ENCODE data around the gene EPHB1. TPM values are rescaled to one million over a fixed set of nuclear protein-coding genes. Genes with fewer than 3 reads are reported as not detected.

EPHB1 gene
- total RNA-seq, 1 donor from 2014 or later: 1.8 TPM

DNA sequence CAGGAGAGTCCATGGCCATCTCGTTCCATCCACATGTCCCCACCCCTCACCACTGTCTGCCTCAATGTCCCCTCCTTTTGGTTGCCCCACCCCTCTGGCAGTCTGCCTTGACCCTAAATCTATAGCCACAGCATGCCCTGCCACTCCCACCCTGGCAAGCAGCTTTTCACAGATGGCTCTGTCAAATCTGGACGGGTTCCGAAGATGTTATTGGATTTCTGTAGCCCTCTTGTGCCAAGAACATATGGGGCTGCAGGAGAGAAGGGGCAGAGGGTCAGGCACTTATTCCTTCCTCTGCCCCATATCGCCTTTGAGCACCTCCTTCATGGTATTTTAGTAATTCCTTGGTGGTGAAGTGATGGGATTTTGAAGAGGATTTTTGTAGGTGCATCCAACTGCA is 57.1 kb downstream of the EPHB1 start:
- H3K4me3 Mint-ChIP-seq (ENCODE audit: low read depth): no peak overlapping the region
- no peaks in the 10 kb centered on the region for H3K36me3 Mint-ChIP-seq (ENCODE audit: insufficient read depth)
- TF ChIP-seq, protein P1, sequence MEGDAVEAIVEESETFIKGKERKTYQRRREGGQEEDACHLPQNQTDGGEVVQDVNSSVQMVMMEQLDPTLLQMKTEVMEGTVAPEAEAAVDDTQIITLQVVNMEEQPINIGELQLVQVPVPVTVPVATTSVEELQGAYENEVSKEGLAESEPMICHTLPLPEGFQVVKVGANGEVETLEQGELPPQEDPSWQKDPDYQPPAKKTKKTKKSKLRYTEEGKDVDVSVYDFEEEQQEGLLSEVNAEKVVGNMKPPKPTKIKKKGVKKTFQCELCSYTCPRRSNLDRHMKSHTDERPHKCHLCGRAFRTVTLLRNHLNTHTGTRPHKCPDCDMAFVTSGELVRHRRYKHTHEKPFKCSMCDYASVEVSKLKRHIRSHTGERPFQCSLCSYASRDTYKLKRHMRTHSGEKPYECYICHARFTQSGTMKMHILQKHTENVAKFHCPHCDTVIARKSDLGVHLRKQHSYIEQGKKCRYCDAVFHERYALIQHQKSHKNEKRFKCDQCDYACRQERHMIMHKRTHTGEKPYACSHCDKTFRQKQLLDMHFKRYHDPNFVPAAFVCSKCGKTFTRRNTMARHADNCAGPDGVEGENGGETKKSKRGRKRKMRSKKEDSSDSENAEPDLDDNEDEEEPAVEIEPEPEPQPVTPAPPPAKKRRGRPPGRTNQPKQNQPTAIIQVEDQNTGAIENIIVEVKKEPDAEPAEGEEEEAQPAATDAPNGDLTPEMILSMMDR (IDR thresholded peaks at IDR 0.05; ENCODE audit: unreplicated experiment): no peak
- H3K27ac Mint-ChIP-seq: no peak overlapping the region
- no peaks in the 10 kb centered on the region for H3K9me3 Mint-ChIP-seq (ENCODE audit: low read depth)
- H3K4me1 Mint-ChIP-seq (ENCODE audit: low read depth): peaks cover 4% of the 10 kb centered on the region
- DNase-seq (ENCODE audit: low spot score, unreplicated experiment): no peak
- H3K27me3 Mint-ChIP-seq: peaks cover 22% of the 10 kb centered on the region

DNA sequence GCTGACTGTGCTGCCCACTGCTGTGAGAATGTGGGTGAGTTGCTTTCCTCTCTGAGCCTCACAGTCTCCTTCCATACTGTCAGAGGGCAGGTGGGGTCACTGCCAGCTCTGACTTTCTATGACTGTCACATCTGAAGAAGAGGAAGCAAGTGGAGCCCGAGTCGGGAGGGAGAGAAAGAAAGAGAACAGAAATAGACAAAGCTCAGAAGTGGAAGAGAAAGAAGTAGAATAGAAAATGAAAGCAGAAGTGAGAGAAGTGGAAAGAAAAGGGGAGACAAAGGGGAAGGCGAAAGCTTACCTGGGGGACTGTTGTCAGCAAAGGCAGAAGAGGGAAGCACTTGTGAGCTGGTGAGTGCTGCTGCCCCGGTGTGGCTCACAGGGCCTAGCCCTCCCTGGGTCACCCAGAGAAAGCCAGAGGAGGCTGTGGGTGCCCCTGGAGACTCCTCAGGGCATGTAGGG is 57.9 kb downstream of the EPHB1 start:
- Mint-ChIP-seq H3K36me3 (ENCODE audit: insufficient read depth) (no peaks in the 10 kb centered on the region), H3K4me1 (ENCODE audit: low read depth) (no peaks in the 10 kb centered on the region), H3K4me3 (ENCODE audit: low read depth) (no peak overlapping the region), H3K27me3 (peaks cover 24% of the 10 kb centered on the region), H3K9me3 (ENCODE audit: low read depth) (no peaks in the 10 kb centered on the region), H3K27ac (no peak overlapping the region)
- TF ChIP-seq, protein P1 (IDR thresholded peaks at IDR 0.05; ENCODE audit: unreplicated experiment): no peak
- no peak for DNase-seq (ENCODE audit: low spot score, unreplicated experiment)

DNA sequence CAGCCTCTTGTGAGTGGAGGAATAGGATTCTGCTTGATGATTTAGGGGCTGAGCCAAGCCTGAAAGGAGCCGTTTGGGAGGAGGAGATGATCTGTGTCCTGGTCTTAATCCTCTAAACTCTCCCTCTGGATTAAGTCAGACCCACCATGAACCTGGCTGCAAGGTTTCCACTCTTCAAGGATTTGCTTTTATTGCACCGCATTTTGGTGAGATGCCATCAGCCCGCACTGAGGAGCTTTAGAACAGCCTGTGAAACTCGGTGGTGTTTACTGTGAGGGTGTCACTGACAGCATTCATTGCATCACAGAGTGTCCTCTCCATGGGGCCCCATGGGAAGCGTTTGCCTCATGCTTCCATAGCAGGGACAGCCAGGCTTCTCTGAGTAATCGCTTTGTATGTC is 59.2 kb downstream of the EPHB1 start:
- TF ChIP-seq, protein P1 (IDR thresholded peaks at IDR 0.05; ENCODE audit: unreplicated experiment): no peak
- H3K27me3 Mint-ChIP-seq: peaks cover 25% of the 10 kb centered on the region
- no peak overlapping the region for H3K27ac Mint-ChIP-seq
- no peak for DNase-seq (ENCODE audit: low spot score, unreplicated experiment)
- no peaks in the 10 kb centered on the region for H3K9me3 Mint-ChIP-seq (ENCODE audit: low read depth)
- H3K4me1 Mint-ChIP-seq (ENCODE audit: low read depth): no peaks in the 10 kb centered on the region
- no peaks in the 10 kb centered on the region for H3K36me3 Mint-ChIP-seq (ENCODE audit: insufficient read depth)
- no peak overlapping the region for H3K4me3 Mint-ChIP-seq (ENCODE audit: low read depth)

DNA sequence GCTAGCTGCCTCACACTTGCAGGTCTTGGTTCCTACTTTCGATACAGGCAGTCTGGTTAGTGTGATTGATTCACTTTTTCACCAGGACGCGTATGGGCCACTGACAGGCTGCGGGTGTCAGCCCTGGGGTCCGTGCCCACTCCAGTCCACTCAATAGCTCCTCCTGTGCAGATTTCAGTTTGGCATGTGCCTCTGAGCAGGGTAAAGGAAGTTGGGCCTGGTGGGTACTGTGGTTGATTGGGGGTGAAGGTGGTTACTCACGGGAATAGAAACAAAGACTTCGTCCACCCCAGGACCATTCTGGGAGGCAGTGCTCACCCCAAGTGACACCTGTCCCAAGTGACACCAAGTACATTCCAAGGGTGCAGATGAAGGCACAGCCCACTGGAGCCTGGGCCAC is 62.3 kb downstream of the EPHB1 start:
- TF ChIP-seq, protein P1 (IDR thresholded peaks at IDR 0.05; ENCODE audit: unreplicated experiment): no peak
- Mint-ChIP-seq H3K27me3 (peaks cover 21% of the 10 kb centered on the region), H3K27ac (no peak overlapping the region), H3K4me1 (ENCODE audit: low read depth) (no peaks in the 10 kb centered on the region), H3K4me3 (ENCODE audit: low read depth) (no peak overlapping the region), H3K36me3 (ENCODE audit: insufficient read depth) (no peaks in the 10 kb centered on the region), H3K9me3 (ENCODE audit: low read depth) (no peaks in the 10 kb centered on the region)
- DNase-seq (ENCODE audit: low spot score, unreplicated experiment): no peak

GRCh38 chr3:134857776-134858362 is 62.8 kb downstream of the EPHB1 start:
- H3K4me3 Mint-ChIP-seq (ENCODE audit: low read depth): no peak overlapping the region
- no peak overlapping the region for H3K27ac Mint-ChIP-seq
- TF ChIP-seq, protein P1 (IDR thresholded peaks at IDR 0.05; ENCODE audit: unreplicated experiment): no peak
- DNase-seq (ENCODE audit: low spot score, unreplicated experiment): no peak
- no peaks in the 10 kb centered on the region for H3K4me1 Mint-ChIP-seq (ENCODE audit: low read depth)
- H3K27me3 Mint-ChIP-seq: peaks cover 19% of the 10 kb centered on the region
- no peaks in the 10 kb centered on the region for H3K36me3 Mint-ChIP-seq (ENCODE audit: insufficient read depth)
- H3K9me3 Mint-ChIP-seq (ENCODE audit: low read depth): no peaks in the 10 kb centered on the region
